Neural progenitor cell (in vitro differentiated cells): ENCODE data around the gene FBXW5. TPM values are rescaled to one million over a fixed set of nuclear protein-coding genes. Genes with fewer than 3 reads are reported as not detected.

Source experiments
- DNase-seq: peaks from one replicate; pipeline ENCODE4 v3.0.0-alpha.2; 2016; ENCODE audit warnings: low spot score
- H2AFZ ChIP-seq: fragments of 200-600 bp; sonication (generic); replicated peaks from 2 replicates; pipeline ENCODE4 v1.6.1; 2016; ENCODE audit warnings: antibody characterized with exemption
- H3F3A ChIP-seq: fragments of 200-600 bp; sonication (generic); 2 replicates; pipeline ENCODE4 v1.6.1; 2016; ENCODE audit warnings: antibody characterized with exemption, low read depth
- H3K27ac ChIP-seq: fragments of 200-600 bp; sonication (generic); 2 replicates; pipeline ENCODE4 v1.5.1; 2016; ENCODE audit warnings: mild to moderate bottlenecking
- H3K27me3 ChIP-seq: fragments of 200-600 bp; sonication (generic); 2 replicates; pipeline ENCODE4 v1.6.1; 2016; ENCODE audit warnings: mild to moderate bottlenecking, moderate library complexity
- H3K36me3 ChIP-seq: fragments of 200-600 bp; sonication (generic); 2 replicates; pipeline ENCODE4 v1.5.1; 2016
- H3K4me1 ChIP-seq: fragments of 200-600 bp; sonication (generic); 2 replicates; pipeline ENCODE4 v1.6.1; 2016; ENCODE audit warnings: mixed run types
- H3K4me2 ChIP-seq: fragments of 200-600 bp; sonication (generic); 2 replicates; pipeline ENCODE4 v1.6.1; 2016
- H3K4me3 ChIP-seq: fragments of 200-600 bp; sonication (generic); 2 replicates; pipeline ENCODE4 v1.5.1; 2016
- H3K79me2 ChIP-seq: fragments of 200-600 bp; sonication (generic); 2 replicates; pipeline ENCODE4 v1.6.1; 2016; ENCODE audit warnings: low read depth
- H3K9ac ChIP-seq: fragments of 200-600 bp; sonication (generic); 2 replicates; pipeline ENCODE4 v1.6.1; 2016
- H3K9me3 ChIP-seq: fragments of 200-600 bp; sonication (generic); 2 replicates; pipeline ENCODE4 v1.5.1; 2016; ENCODE audit warnings: low read depth
- H4K20me1 ChIP-seq: fragments of 200-600 bp; sonication (generic); 2 replicates; pipeline ENCODE4 v1.6.1; 2016; ENCODE audit warnings: low read depth
- H3K27ac Mint-ChIP-seq: 3 replicates; pipeline ENCODE4 v1.8.0; 2021; ENCODE audit warnings: mixed read lengths
- H3K27me3 Mint-ChIP-seq: 2 replicates; pipeline ENCODE4 v1.8.0; 2022; ENCODE audit warnings: low read depth, mild to moderate bottlenecking, inconsistent platforms, moderate library complexity, mixed read lengths; ENCODE audit not compliant: insufficient read depth
- H3K36me3 Mint-ChIP-seq: 3 replicates; pipeline ENCODE4 v1.8.0; 2021; ENCODE audit warnings: mixed read lengths
- H3K4me1 Mint-ChIP-seq: 3 replicates; pipeline ENCODE4 v1.8.0; 2021; ENCODE audit warnings: mixed read lengths
- H3K4me3 Mint-ChIP-seq: 3 replicates; pipeline ENCODE4 v1.8.0; 2021; ENCODE audit warnings: mild to moderate bottlenecking, moderate library complexity, mixed read lengths
- H3K9me3 Mint-ChIP-seq: 3 replicates; pipeline ENCODE4 v1.8.0; 2020; ENCODE audit warnings: mixed read lengths
- CTCF ChIP-seq: fragments of 200-600 bp; sonication (generic); IDR thresholded peaks from 2 replicates; pipeline ENCODE4 v1.5.1; 2017; ENCODE audit warnings: antibody characterized with exemption, mild to moderate bottlenecking
- EZH2 ChIP-seq: fragments of 200-600 bp; sonication (generic); IDR thresholded peaks from 2 replicates; pipeline ENCODE4 v1.6.1; 2017; ENCODE audit warnings: antibody characterized with exemption, mild to moderate bottlenecking, moderate library complexity
- EZH2phosphoT487 ChIP-seq: fragments of 200-600 bp; sonication (generic); IDR thresholded peaks from 2 replicates; pipeline ENCODE4 v1.6.1; 2017; ENCODE audit warnings: antibody characterized with exemption
- total RNA-seq: library from RNA; depleted of rRNA; stranded (reverse); fragments of >200 nt; gene quantifications from 2 replicates; pipeline ENCODE4 v1.2.3, GENCODE V29; 2015; ENCODE audit warnings: low replicate concordance

The FBXW5 gene
- total RNA-seq, 1 donor from 2014 or later = 21.5 TPM

GRCh38 chr9:136972335-136972734, 27.8 kb upstream of the FBXW5 start:
- Mint-ChIP-seq H3K36me3 (no peaks in the 10 kb centered on the region), H3K4me1 (peaks cover 2% of the 10 kb centered on the region), H3K9me3 (no peaks in the 10 kb centered on the region), H3K27ac (no peak overlapping the region), H3K4me3 (no peak overlapping the region), H3K27me3 (peaks cover 5% of the 10 kb centered on the region)
- Histone ChIP-seq H2AFZ (no peak overlapping the region), H4K20me1 (no peaks in the 10 kb centered on the region), H3K4me3 (no peak overlapping the region), H3K27ac (no peak overlapping the region), H3K9me3 (no peaks in the 10 kb centered on the region), H3K27me3 (peaks cover 7% of the 10 kb centered on the region), H3F3A (no peaks in the 10 kb centered on the region), H3K4me2 (no peak overlapping the region), H3K4me1 (peaks cover 2% of the 10 kb centered on the region), H3K9ac (no peak overlapping the region), H3K36me3 (no peaks in the 10 kb centered on the region), H3K79me2 (no peaks in the 10 kb centered on the region)
- TF ChIP-seq CTCF = no peak
- no peak for TF ChIP-seq EZH2
- no peak for TF ChIP-seq EZH2phosphoT487
- DNase-seq = no peak

GRCh38 chr9:136971746-136972145, 27.2 kb upstream of the FBXW5 start:
- Mint-ChIP-seq H3K27ac (no peak overlapping the region), H3K36me3 (no peaks in the 10 kb centered on the region), H3K9me3 (no peaks in the 10 kb centered on the region), H3K4me3 (no peak overlapping the region), H3K27me3 (peaks cover 5% of the 10 kb centered on the region), H3K4me1 (peaks cover 2% of the 10 kb centered on the region)
- Histone ChIP-seq H2AFZ (no peak overlapping the region), H3F3A (no peaks in the 10 kb centered on the region), H3K9me3 (no peaks in the 10 kb centered on the region), H3K4me3 (no peak overlapping the region), H3K9ac (no peak overlapping the region), H3K4me2 (no peak overlapping the region), H3K36me3 (no peaks in the 10 kb centered on the region), H3K27ac (no peak overlapping the region), H3K27me3 (peaks cover 1% of the 10 kb centered on the region), H3K4me1 (no peaks in the 10 kb centered on the region), H3K79me2 (no peaks in the 10 kb centered on the region), H4K20me1 (no peaks in the 10 kb centered on the region)
- no peak for TF ChIP-seq CTCF
- no peak for TF ChIP-seq EZH2phosphoT487
- TF ChIP-seq EZH2 = no peak
- DNase-seq = no peak

GRCh38 chr9:136970361-136970760, 25.8 kb upstream of the FBXW5 start:
- Histone ChIP-seq H4K20me1 (no peaks in the 10 kb centered on the region), H3K4me3 (no peak overlapping the region), H3K4me2 (no peak overlapping the region), H3F3A (no peaks in the 10 kb centered on the region), H3K27ac (no peak overlapping the region), H3K9ac (no peak overlapping the region), H3K4me1 (peaks cover 6% of the 10 kb centered on the region), H3K79me2 (no peaks in the 10 kb centered on the region), H2AFZ (no peak overlapping the region), H3K36me3 (no peaks in the 10 kb centered on the region), H3K27me3 (no peaks in the 10 kb centered on the region), H3K9me3 (no peaks in the 10 kb centered on the region)
- TF ChIP-seq CTCF (no peak), EZH2 (no peak), EZH2phosphoT487 (no peak)
- Mint-ChIP-seq H3K4me3 (no peak overlapping the region), H3K27ac (no peak overlapping the region), H3K27me3 (peaks cover 6% of the 10 kb centered on the region), H3K9me3 (no peaks in the 10 kb centered on the region), H3K36me3 (no peaks in the 10 kb centered on the region), H3K4me1 (peaks cover 10% of the 10 kb centered on the region)
- no peak for DNase-seq

- no peaks in the 10 kb centered on the region for H3K36me3 ChIP-seq
- H3K27ac ChIP-seq = no peak overlapping the region
- no peaks in the 10 kb centered on the region for H3K36me3 Mint-ChIP-seq
- H3K4me2 ChIP-seq = no peak overlapping the region
- H3K9me3 ChIP-seq = no peaks in the 10 kb centered on the region
- H3K79me2 ChIP-seq = no peaks in the 10 kb centered on the region
- peaks cover 6% of the 10 kb centered on the region for H3K4me1 ChIP-seq
- H3K27me3 ChIP-seq = no peaks in the 10 kb centered on the region
- H3K4me1 Mint-ChIP-seq = peaks cover 11% of the 10 kb centered on the region
- peaks cover 4% of the 10 kb centered on the region for H3K27me3 Mint-ChIP-seq
- H3K4me3 ChIP-seq = no peak overlapping the region
- no peaks in the 10 kb centered on the region for H3F3A ChIP-seq
- H3K9me3 Mint-ChIP-seq = no peaks in the 10 kb centered on the region
- H3K9ac ChIP-seq = no peak overlapping the region
- no peak for DNase-seq
- H4K20me1 ChIP-seq = no peaks in the 10 kb centered on the region
- H2AFZ ChIP-seq = no peak overlapping the region
- no peak overlapping the region for H3K27ac Mint-ChIP-seq
- TF ChIP-seq EZH2 = no peak
- no peak for TF ChIP-seq EZH2phosphoT487
- no peak overlapping the region for H3K4me3 Mint-ChIP-seq
Observed at GRCh38 chr9:136969774-136970173, 25.2 kb upstream of the FBXW5 start.
